NCI-H2227 (cell line): ENCODE data around the gene AAR2.

ENCODE experiments used
- DNase-seq: peaks from one replicate; lab custom pipeline; 2025; ENCODE audit not compliant: unreplicated experiment; lab: John Stamatoyannopoulos, UW

The AAR2 gene

GRCh38 chr20:36259177-36260061 is 23.1 kb downstream of the AAR2 start:
- DNase-seq, result no peak

DNA sequence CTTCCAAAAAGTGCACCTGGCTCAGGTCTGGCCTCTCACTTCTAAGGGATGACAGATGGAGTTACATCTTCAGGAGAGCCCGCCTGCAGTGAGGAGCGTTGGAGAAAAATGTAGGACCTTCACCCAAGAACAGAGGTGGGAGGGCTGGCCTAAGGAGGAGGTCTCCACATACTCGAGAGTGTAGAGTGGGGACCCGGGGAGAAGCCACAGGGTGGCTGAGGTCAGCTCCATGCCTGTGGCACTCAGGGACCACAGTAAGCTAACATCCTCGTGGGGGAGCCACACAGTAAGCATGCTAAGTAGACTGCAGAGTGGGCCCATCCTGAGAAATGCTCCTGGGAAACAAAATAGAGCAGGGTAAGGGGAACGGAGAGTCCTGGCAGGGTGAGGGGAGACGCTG is 24.0 kb downstream of the AAR2 start:
- DNase-seq, result no peak

DNA sequence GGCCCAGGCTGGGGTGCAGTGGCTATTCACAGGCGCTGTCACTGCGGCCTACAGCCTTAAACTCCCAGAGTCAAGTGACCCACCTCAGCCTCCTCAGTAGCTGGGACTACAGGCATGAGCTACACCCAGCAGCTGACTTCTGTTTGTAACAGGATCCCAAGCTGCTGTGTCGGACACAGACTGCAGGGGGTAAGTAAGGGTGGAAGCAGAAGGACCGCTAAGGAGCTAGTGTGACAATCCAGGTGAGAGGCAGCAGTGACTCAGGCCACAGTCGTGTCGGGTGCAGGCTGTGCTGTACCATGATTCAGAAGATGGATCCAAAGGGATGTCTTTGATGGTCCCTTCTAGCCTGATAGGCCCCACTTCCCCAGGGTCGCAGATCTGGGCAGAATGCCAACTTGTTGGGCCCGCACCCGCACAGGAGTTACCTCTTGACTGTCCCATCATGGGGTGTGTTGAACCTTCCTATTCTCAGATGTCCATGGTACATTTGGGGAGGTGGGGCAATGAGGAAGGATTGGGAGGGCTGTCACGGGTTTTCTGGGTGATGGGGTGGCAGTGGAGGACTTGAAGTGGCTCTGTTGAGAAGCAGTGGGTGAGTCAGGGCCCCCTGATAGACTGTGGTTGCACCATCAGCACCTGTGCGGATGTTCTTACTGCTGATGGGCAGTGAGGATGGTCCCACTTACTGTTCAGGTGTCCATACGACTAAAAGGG is 25.3 kb downstream of the AAR2 start:
- DNase-seq, result no peak

DNA sequence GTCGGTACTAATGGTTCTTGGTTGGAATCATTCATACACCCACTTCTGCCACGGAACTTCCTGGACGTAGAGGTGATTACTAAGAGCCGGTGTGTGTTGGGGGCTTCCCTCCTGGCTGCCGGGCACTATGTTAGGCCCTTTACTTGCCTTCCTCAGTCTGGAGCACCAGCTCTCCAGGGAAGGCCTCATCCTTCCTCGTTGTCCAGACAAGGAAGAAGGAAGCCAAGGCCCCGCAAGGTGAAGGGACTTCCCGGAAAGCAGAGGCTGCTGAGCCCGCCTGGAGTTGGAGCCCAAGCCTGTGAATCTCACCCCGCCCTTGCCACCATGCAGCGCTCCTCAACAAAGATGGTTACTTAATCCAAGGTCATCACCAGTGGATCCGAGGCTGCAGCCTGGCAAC is 26.2 kb downstream of the AAR2 start:
- DNase-seq, result no peak

GRCh38 chr20:36264426-36265246 is 28.4 kb downstream of the AAR2 start:
- DNase-seq, result no peak

DNA sequence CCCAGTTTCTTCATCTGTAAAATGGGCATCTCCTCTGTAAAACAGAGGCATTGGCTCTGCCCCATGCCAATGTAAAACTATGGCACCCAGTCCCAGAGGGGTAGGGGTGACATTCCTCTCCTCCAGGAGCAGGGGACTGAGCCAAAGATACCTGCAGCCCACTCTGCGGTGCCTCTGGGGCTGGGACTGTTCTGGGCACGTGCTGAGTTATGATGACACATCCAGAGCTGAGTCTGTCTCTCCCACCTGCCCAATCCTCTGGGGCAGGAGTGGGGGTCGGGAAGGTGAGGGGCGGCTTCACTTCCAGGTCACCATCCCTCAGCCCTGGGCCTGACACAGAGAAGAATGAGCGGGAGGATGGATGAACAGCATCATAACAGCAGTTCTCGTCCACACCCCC is 29.9 kb downstream of the AAR2 start:
- no peak for DNase-seq

GRCh38 chr20:36267605-36268381 is 31.5 kb downstream of the AAR2 start:
- no peak for DNase-seq

DNA sequence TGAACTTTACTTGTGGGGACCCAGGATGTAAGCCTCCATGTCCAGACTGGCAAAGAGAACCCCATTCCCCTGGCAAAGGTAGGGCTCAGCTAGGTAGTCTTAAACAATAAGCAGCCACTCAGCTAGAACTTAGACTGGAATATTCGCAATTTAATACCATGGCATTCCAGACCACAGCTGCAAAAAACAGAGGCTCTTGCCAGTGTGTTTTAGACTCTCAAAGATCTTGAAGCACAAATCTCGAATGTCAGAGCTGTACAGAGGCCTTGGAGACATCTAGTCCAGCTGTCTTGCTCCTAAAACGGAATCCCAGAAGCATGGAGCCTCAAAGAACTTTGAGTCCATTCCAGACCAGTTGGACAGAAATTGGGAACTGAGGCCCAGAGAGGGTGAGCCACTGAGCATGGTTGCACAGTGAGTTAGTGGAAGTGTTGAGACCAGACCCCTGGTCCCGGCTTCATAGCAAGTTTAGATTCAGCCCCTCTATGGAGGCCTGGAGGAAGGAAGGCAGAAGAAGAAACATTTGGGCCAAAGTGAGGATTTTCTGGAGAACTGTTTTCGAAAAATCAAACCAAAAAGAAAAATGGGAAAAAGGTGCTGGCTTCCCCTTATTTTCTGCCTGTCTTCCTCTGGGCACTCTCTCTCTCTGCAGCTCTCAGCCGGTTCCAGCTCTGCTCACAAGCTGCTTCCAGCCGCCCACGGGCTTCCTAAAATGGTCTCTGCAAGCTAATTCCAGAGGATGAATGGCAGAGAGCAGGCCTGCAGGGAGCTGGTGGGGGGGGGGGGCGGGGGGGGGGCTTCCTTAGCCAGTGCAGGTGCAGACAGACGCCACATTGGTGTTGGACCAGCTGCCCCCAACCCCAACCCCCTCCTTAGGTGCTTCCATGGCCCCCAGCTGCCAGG is 32.4 kb downstream of the AAR2 start:
- DNase-seq, result peak; percentile 11

DNA sequence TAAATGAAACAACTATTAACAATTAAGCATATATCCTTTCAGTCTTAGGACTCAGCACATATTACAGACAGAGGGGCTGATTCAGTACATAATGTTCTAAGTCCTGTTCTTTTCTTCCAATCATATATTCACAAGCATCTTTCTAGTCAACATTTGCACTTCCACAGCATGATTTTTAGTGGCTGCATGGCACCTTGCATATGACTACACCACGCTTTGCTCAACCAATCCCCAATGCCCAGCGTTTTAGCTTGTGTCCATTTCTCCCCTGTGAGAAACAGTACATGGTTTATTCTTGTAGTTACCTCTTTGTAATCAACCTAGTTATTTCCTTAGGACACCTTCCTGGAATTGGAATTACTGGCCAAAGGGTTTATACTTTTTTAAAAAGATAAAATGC is 33.2 kb downstream of the AAR2 start:
- no peak for DNase-seq

GRCh38 chr20:36270744-36271638 is 34.7 kb downstream of the AAR2 start:
- DNase-seq, result no peak

DNA sequence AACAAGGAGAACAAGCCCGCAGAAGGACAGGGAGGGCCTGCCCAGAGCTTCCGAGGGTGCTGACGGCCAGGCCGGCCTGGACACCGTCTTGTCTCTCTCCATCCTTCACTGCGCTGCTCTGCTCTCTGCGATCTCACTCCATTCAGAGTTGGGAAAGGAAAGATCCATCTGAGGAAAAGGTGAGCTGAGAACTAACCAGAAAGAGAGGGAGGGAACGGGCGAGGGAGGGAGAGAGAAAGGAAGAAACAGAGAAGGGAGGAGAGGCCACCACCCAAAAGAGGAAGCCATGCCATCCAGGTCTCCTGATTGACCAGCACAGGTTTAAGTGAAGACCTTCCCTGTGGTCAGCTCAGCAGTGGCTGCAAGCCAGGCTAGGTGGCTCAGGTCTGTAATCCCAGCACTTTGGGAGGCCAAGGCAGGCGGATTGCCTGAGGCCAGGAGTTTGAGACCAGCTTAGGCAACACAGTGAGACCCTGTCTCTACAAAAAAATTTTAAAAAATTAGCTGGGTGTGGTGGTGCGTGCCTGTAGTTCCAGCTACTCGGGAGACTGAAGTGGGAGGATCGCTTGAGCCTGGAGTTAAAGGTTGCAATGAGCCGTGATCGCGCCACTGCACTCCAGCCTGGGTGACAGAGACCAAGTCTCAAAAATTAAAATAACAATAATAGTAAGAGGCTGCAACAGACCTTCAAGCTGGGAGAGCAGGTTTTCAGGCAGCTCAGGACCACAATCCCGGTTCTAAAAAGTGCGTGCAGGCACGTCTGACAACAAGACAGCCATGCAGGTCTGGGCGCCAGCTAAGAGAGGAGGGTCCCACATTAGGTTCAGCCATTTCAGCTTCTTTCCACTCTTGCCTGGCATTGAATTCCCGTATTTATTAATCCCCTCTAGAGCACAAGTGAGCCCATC is 35.6 kb downstream of the AAR2 start:
- DNase-seq, result no peak

GRCh38 chr20:36272547-36273220 is 36.4 kb downstream of the AAR2 start:
- DNase-seq, result no peak

GRCh38 chr20:36273414-36274180 is 37.3 kb downstream of the AAR2 start:
- no peak for DNase-seq

- DNase-seq, result peak; percentile 69
These were observed 38.0 kb downstream of the AAR2 start for GRCh38 chr20:36274181-36274841.

DNA sequence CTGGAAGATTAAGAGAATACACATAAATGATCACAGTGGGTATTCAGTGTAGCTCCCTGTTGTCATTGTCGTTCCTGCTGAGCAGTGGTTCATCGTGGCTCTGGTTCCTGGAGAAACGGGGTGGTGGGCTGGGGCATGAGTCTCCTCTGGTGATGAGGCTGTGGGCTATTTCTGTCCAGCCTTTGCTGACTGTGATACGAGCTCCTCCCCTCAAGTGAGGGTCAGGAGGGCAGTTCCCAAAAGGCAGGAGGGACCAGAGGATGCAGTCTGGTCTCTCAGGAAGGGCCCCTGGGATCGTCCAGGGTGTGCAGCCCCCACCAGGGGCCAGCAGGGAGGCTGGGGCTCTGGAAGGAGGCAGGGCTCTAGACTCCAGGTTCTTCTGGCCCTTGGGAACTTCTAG is 38.7 kb downstream of the AAR2 start:
- DNase-seq, result no peak
